Left forelimb (tissue), 1 donor: ENCODE data around the gene RSBN1L.
"Not testable (repeated sequence)": the region's sequence is repeated elsewhere in the genome, so short reads cannot be mapped to it uniquely, and the experiment has no call there.

Source experiments
- DNase-seq: peaks from one replicate; pipeline ENCODE4 v3.0.0-alpha.2; 2018; ENCODE audit warnings: low spot score

Gene RSBN1L

GRCh38 chr7:77687747-77688144, 8.5 kb upstream of the RSBN1L start:
- no peak for DNase-seq

- no peak for DNase-seq
Measured at GRCh38 chr7:77690289-77690688, 6.0 kb upstream of the RSBN1L start.

DNA sequence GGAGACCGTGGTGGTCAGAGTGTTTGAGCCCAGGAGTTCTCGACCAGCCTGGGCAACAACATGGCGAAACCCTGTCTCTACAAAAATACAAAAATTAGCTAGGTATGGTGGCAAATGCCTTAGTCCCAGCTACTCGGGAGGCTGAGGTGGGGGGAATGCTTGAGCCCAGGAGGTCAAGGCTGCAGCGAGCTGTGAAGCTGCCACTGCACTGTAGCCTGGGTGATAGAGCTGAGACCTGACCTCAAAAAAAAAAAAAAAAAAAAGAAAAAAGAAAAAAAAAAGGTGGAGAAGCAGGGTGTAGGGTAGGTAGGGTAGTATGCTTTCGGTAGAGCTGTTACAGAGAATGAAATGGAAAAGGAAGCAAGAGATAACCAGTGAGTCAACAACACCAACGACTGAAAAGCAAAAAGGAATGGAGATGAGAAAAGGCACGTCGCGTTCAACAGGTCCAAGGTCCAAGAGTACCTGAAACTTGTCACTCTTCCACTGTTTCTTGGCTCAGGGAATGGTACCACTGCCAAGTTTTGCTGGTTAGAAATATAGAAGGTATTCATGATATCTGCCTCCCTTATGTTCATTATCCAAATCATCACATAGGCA, 4.3 kb upstream of the RSBN1L start:
- no peak for DNase-seq

GRCh38 chr7:77693830-77694583, 2.3 kb upstream of the RSBN1L start:
- no peak for DNase-seq

DNA sequence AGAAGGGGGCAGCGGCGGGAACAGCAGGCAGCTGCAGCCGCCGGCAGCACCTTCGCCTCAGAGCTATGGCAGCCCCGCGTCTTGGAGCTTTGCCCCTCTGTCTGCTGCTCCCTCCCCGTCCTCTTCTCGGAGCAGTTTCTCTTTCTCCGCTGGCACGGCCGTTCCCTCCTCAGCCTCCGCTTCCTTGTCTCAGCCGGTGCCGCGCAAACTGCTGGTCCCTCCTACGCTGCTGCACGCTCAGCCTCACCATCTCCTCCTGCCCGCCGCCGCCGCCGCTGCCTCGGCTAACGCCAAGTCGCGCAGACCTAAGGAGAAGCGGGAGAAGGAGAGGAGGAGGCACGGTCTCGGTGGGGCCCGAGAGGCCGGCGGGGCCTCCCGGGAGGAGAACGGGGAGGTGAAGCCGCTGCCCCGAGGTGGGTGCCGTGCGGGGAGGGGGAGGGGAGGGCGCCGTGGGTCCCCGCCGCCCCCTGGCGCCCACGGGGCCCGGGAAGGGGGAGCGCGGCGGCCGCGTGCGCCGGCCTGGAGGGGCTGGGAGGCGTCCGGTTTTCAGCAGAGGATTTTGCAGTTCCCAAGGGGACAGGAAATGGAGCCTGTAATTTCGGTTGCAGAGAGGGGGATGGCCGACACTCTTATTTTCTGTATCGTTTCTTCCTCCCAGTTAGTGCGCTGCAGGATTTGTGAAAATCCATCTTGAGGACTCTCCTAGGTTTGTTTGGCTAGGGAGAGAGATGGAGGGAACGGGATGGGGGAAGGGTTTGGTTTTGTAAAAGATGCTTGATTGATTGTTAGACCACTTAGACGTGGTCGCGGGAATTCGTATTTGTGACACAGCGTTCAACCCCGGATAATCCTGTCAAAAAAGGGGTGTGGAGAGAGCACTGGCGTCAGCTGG, 630 bp downstream of the RSBN1L start:
- peak; percentile 80 for DNase-seq

GRCh38 chr7:77697535-77697831, 1.2 kb downstream of the RSBN1L start:
- no peak for DNase-seq

GRCh38 chr7:77698042-77698625, 1.9 kb downstream of the RSBN1L start:
- no peak for DNase-seq

DNA sequence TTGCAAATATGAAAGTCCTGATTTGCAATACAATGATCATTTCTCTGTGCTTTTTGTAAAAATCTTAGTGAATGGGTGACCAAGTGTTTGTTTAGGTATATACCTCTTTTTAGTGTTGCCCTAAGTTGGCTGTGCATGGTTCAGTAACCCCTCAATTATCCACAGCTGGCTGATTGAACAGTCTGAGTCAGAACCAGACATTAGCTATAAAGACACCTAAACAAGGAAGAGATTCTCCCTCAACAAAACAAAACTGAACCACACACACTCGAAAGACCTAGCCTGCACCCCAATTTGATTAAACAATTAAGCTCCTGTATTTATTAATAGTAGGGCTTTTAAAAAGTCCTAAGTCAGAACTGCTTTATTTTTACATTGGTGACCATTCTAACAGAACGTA, 2.8 kb downstream of the RSBN1L start:
- DNase-seq: no peak

- no peak for DNase-seq
Measured at GRCh38 chr7:77702513-77702912, 6.3 kb downstream of the RSBN1L start.

- no peak for DNase-seq
Measured at GRCh38 chr7:77702968-77703472, 6.8 kb downstream of the RSBN1L start.

- not testable (repeated sequence) for DNase-seq
Measured at GRCh38 chr7:77703669-77704068, 7.4 kb downstream of the RSBN1L start.

DNA sequence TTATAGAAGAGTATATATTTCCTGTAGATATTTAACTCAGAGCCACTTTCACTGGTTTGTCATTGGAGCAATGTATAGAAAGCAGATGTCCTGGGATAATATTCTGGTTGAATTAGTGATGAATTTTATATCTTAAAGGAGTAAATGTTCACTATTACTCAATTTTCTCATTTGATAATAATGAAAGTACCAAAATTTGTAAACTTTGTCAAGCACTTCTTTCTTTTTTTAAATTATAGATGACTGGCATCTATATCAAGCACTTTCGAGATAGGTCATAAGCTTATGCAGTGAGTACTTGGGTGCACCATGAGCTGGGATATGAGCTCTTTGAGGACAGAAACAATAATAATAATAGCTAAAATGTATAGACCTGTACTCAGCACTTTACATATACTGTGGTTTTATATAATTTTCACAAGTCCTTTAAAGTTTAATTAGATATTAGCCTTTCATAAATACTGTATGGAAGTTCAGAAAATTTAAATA, 11.3 kb downstream of the RSBN1L start:
- no peak for DNase-seq

- no peak for DNase-seq
Measured at GRCh38 chr7:77710067-77710466, 13.8 kb downstream of the RSBN1L start.

DNA sequence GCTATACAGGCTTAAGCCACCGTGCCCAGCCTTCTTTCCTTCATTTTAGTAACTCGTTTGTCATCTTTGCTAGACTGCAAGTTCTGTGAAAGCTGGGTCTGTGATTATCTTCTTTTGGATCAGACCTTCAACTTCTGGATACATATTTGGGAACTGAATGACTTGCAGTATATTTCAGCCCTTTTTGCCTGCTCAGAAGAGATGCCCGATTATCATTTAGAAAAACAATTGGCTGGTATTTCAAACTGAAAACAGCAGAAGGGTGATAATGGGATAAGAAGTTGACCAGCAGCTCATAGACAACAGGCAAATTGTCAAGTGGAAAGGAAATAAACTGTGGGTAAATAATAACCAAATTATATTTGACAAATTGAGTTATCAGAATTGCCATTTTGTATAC, 14.6 kb downstream of the RSBN1L start:
- no peak for DNase-seq

- DNase-seq: no peak
Measured at GRCh38 chr7:77714195-77714594, 17.9 kb downstream of the RSBN1L start.

GRCh38 chr7:77714931-77715330, 18.7 kb downstream of the RSBN1L start:
- not testable (repeated sequence) for DNase-seq

- DNase-seq: no peak
Measured at GRCh38 chr7:77716804-77717203, 20.5 kb downstream of the RSBN1L start.

GRCh38 chr7:77717566-77717965, 21.3 kb downstream of the RSBN1L start:
- not testable (repeated sequence) for DNase-seq

DNA sequence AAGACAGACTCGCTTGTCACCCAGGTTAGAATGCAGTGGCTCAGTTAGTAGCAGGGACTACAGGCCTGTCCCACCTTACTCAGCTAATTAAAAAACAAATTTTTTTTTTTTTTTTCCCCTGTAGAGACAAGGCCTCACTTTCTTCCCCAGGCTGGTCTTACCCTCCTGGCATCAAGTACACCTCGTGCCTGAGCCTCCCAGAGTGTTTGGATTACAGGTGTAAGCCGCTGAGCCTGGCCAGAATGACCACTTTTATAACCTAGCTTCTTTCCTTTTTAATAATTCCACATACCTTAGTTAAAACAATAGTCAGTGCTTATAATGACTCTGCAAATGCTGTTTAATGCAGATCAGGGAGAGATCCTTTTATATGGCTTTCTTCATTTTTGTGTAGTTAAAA, 31.3 kb downstream of the RSBN1L start:
- no peak for DNase-seq

GRCh38 chr7:77727936-77728701, 31.9 kb downstream of the RSBN1L start:
- DNase-seq: no peak

DNA sequence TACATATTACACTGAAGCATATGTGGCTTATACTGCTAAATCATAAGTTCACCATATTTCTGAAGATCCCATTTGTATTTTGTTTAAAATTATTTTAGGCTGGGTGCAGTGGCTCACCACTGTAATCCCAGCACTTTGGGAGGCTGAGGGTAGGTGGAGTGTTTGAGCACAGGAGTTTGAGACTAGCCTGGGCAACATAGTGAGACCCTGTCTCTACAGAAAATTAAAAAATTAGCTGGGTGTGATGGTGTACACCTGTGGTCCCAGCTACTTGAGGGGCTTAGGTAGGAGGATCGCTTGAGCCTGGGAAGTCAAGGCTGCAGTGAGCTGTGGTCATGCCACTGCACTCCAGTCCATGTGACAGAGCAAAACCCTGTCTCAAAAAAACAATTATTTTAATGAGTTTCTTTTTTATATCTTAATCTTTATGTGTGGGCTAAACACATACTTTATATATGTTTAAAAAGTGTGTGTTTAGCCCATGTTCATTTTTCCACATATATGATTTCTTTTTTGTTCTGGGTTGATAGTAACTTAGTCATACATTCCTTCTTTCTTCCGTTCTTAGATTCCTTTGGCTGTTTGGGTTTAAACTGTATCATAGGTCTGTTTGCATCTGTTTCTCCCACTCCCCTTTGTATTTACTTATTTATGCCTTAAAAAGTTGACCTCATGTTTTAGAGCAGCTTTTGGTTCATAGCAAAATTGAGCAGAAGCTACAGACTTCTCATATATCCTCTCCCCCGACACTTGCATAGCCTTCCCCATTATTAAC, 33.5 kb downstream of the RSBN1L start:
- no peak for DNase-seq
